GM20000 (cell line): ENCODE measurements around the gene MTA1.
A peak's percentile ranks its signal among the peaks of the same experiment; 100 is the strongest.

Experiments
- DNase-seq: peaks from one replicate; pipeline ENCODE4 v3.0.0; 2012; ENCODE audit warnings: low spot score
- CTCF ChIP-seq: IDR thresholded peaks from 2 replicates; pipeline ENCODE4 v1.5.1; 2012; ENCODE audit warnings: mild to moderate bottlenecking, control low read depth; ENCODE audit errors: extremely low read depth, missing control alignments

MTA1 gene

GRCh38 chr14:105419195-105420091, at the start of gene MTA1:
Gene MTA1 (plus strand): TSS chr14:105419827. CDS start chr14:105420036, 209 bp downstream.
- peak; percentile 96 for DNase-seq
- TF ChIP-seq CTCF = no peak

- DNase-seq = no peak
Observed at GRCh38 chr14:105374389-105374788, 45.2 kb upstream of the MTA1 start.

GRCh38 chr14:105375635-105376057, 44.0 kb upstream of the MTA1 start:
- DNase-seq = no peak
- no peak for TF ChIP-seq CTCF

More at GRCh38 chr14:105374389-105374788, 45.2 kb upstream of the MTA1 start:
- no peak for TF ChIP-seq CTCF

GRCh38 chr14:105376521-105377440, 42.8 kb upstream of the MTA1 start:
- DNase-seq = no peak

GRCh38 chr14:105377555-105378182, 42.0 kb upstream of the MTA1 start:
- no peak for TF ChIP-seq CTCF
- DNase-seq = no peak

More at GRCh38 chr14:105376521-105377440, 42.8 kb upstream of the MTA1 start:
- TF ChIP-seq CTCF = no peak

GRCh38 chr14:105378199-105378598, 41.4 kb upstream of the MTA1 start:
- TF ChIP-seq CTCF = no peak
- DNase-seq = no peak
